SK-N-SH (cell line): ENCODE results near the gene P4HA1. TPM values are rescaled to one million over a fixed set of nuclear protein-coding genes. Genes with fewer than 3 reads are reported as not detected.

ENCODE experiments used
- CTCF ChIA-PET: fragments of 300-600, 350-600 bp; formaldehyde crosslinking; extraction: SDS; loops from one replicate; lab custom pipeline; 2021; lab: Yijun Ruan, JAX
- POLR2A ChIA-PET: fragments of 350-600 bp; sonication (Branson Sonifier 250); formaldehyde crosslinking; extraction: SDS; loops from one replicate; lab custom pipeline; 2020; ENCODE audit warnings: antibody characterized with exemption, inconsistent platforms; lab: Yijun Ruan, JAX
- DNase-seq: peaks from one replicate; pipeline ENCODE4 v3.0.0; 2012
- H2AFZ ChIP-seq: fragments of 200-600 bp; sonication (generic); 2 replicates; pipeline ENCODE4 v1.8.1; 2016; ENCODE audit warnings: antibody characterized with exemption, mild to moderate bottlenecking, low read depth
- H3F3A ChIP-seq: fragments of 200-600 bp; sonication (generic); replicated peaks from 2 replicates; pipeline ENCODE3; 2016; ENCODE audit warnings: antibody characterized with exemption, mild to moderate bottlenecking; ENCODE audit not compliant: insufficient read depth
- H3K27ac ChIP-seq, 2 experiments: fragments of 200-500 bp in 1 of 2; fragments of 200-600 bp in 1 of 2; sonication (Bioruptor generic) in 1 of 2; sonication (generic), shearing (Covaris generic) in 1 of 2; 2 replicates each; pipeline versions ENCODE4 v1.5.1 to v1.6.1; 2014 to 2016; ENCODE audit warnings: low read depth in 2 of 2, inconsistent platforms in 1 of 2, low read length in 1 of 2, mild to moderate bottlenecking in 1 of 2, mixed read lengths in 1 of 2
- H3K27me3 ChIP-seq: fragments of 200-600 bp; sonication (generic), shearing (Covaris generic); 2 replicates; pipeline ENCODE4 v1.6.1; 2016; ENCODE audit warnings: mixed run types; ENCODE audit not compliant: insufficient read depth
- H3K36me3 ChIP-seq, 2 experiments: fragments of 200-500 bp in 1 of 2; fragments of 200-600 bp in 1 of 2; sonication (Bioruptor generic) in 1 of 2; sonication (generic) in 1 of 2; replicated peaks in 1 of 2; 2 replicates each; pipeline versions ENCODE3 to v1.5.1; 2014 to 2016; ENCODE audit warnings: low read length in 1 of 2, mild to moderate bottlenecking in 1 of 2; ENCODE audit not compliant: insufficient read depth in 2 of 2, control insufficient read depth in 1 of 2
- H3K4me1 ChIP-seq, 2 experiments: fragments of 200-500 bp in 1 of 2; fragments of 200-600 bp in 1 of 2; sonication (Bioruptor generic) in 1 of 2; sonication (generic), shearing (Covaris generic) in 1 of 2; 2 replicates each; pipeline versions ENCODE4 v1.5.1 to v1.6.1; 2014 to 2016; ENCODE audit warnings: low read depth in 1 of 2, low read length in 1 of 2, mixed run types in 1 of 2; ENCODE audit not compliant: insufficient read depth in 2 of 2, control insufficient read depth in 1 of 2
- H3K4me2 ChIP-seq: fragments of 200-600 bp; sonication (generic), shearing (Covaris generic); 2 replicates; pipeline ENCODE4 v1.6.1; 2017; ENCODE audit warnings: mixed run types
- H3K4me3 ChIP-seq, 2 experiments: fragments of 200-500 bp in 1 of 2; fragments of 200-600 bp in 1 of 2; sonication (Bioruptor generic) in 1 of 2; sonication (generic), shearing (Covaris generic) in 1 of 2; 2 replicates each; pipeline versions ENCODE4 v1.5.1 to v1.8.1; 2014 to 2016; ENCODE audit warnings: low read depth in 2 of 2, inconsistent platforms in 1 of 2, low read length in 1 of 2, mild to moderate bottlenecking in 1 of 2, mixed read lengths in 1 of 2, moderate library complexity in 1 of 2
- H3K79me2 ChIP-seq: fragments of 200-600 bp; sonication (generic); 2 replicates; pipeline ENCODE4 v1.8.1; 2017; ENCODE audit warnings: mild to moderate bottlenecking; ENCODE audit not compliant: insufficient read depth
- H3K9ac ChIP-seq: fragments of 200-600 bp; sonication (generic); 2 replicates; pipeline ENCODE4 v1.6.1; 2017; ENCODE audit warnings: mixed run types
- H3K9me2 ChIP-seq: fragments of 200-600 bp; sonication (generic); 2 replicates; pipeline ENCODE4 v1.6.1; 2017; ENCODE audit warnings: mixed run types
- H3K9me3 ChIP-seq: fragments of 200-600 bp; sonication (generic); 2 replicates; pipeline ENCODE4 v1.6.1; 2017; ENCODE audit warnings: mixed run types, mild to moderate bottlenecking, moderate library complexity
- H4K20me1 ChIP-seq: fragments of 200-600 bp; sonication (generic); 2 replicates; pipeline ENCODE4 v1.6.1; 2017; ENCODE audit warnings: mild to moderate bottlenecking, mixed run types; ENCODE audit not compliant: insufficient read depth
- EP300 ChIP-seq, 2 experiments: IDR thresholded peaks; 2 replicates each; pipeline versions ENCODE4 v1.4.0 to v1.6.1; 2012; ENCODE audit warnings: borderline replicate concordance in 1 of 2, low read depth in 1 of 2, low read length in 1 of 2
- EZH2phosphoT487 ChIP-seq: fragments of 200-600 bp; sonication (generic); IDR thresholded peaks from 2 replicates; pipeline ENCODE4 v1.6.1; 2017; ENCODE audit warnings: low read depth, mixed run types, mild to moderate bottlenecking, antibody characterized with exemption, moderate library complexity, borderline replicate concordance
- FOXM1 ChIP-seq: IDR thresholded peaks from 2 replicates; pipeline ENCODE4 v1.4.0; 2012; ENCODE audit warnings: low read depth, mild to moderate bottlenecking
- GABPA ChIP-seq: IDR thresholded peaks from 2 replicates; pipeline ENCODE4 v1.4.0; 2012; ENCODE audit warnings: low read depth, mild to moderate bottlenecking
- GATA2 ChIP-seq: sonication (generic); formaldehyde crosslinking; IDR thresholded peaks from 2 replicates; pipeline ENCODE4 v1.5.0; 2020; ENCODE audit warnings: mild to moderate bottlenecking, missing genetic modification reagents
- NRF1 ChIP-seq: IDR thresholded peaks from 2 replicates; pipeline ENCODE4 v1.6.1; 2012; ENCODE audit warnings: low read depth, mild to moderate bottlenecking, low read length
- POLR2AphosphoS5 ChIP-seq: IDR thresholded peaks from 2 replicates; pipeline ENCODE4 v1.6.1; 2012; ENCODE audit warnings: low read depth, low read length
- RAD21 ChIP-seq: IDR thresholded peaks from 2 replicates; pipeline ENCODE4 v1.6.1; 2012; ENCODE audit warnings: mild to moderate bottlenecking, low read length
- SIN3A ChIP-seq: IDR thresholded peaks from 2 replicates; pipeline ENCODE4 v1.6.1; 2012; ENCODE audit warnings: low read depth, mild to moderate bottlenecking, low read length, moderate library complexity, borderline replicate concordance
- YY1 ChIP-seq: IDR thresholded peaks from 2 replicates; pipeline ENCODE4 v1.4.0; 2012; ENCODE audit warnings: low read depth, mild to moderate bottlenecking
- WGBS: methylation state at CpG from one replicate; pipeline ENCODE4 v1.1.6; 2017; ENCODE audit warnings: low lambda C conversion rate; 5-methylcytosine and 5-hydroxymethylcytosine counted together
- polyA plus RNA-seq, 3 experiments: library from polyadenylated mRNA; depleted of rRNA; stranded (reverse); fragments of >200 nt; gene quantifications; 2 replicates each; pipeline ENCODE4 v1.2.3, GENCODE V29; 2012
- TF ChIP-seq, protein P1 (sequence below): IDR thresholded peaks from 2 replicates; pipeline ENCODE4 v1.4.0; 2012; ENCODE audit warnings: low read depth, borderline replicate concordance
- TF ChIP-seq, protein P2 (sequence below): IDR thresholded peaks from 2 replicates; pipeline ENCODE4 v1.4.0; 2012; ENCODE audit warnings: low read depth, borderline replicate concordance
- TF ChIP-seq, protein P3 (sequence below): IDR thresholded peaks from 2 replicates; pipeline ENCODE4 v1.6.1; 2012; ENCODE audit warnings: mild to moderate bottlenecking, low read depth, low read length, moderate library complexity
- TF ChIP-seq, protein P4 (sequence below): IDR thresholded peaks from 2 replicates; pipeline ENCODE4; 2012
- TF ChIP-seq, protein P5 (sequence below): fragments of 200-600 bp; sonication (generic); IDR thresholded peaks from 2 replicates; pipeline ENCODE4 v1.6.1; 2017; ENCODE audit warnings: antibody characterized with exemption, mild to moderate bottlenecking, moderate library complexity
- TF ChIP-seq, protein P6 (sequence below): fragments of 150-350 bp; IDR thresholded peaks from 2 replicates; pipeline ENCODE4 v1.6.1; 2016; ENCODE audit warnings: mild to moderate bottlenecking, low read depth, low read length

P4HA1 gene
- polyA plus RNA-seq, 1 of the 3 experiments (the other 2 are of a cell fraction) = 34.8 TPM

DNA sequence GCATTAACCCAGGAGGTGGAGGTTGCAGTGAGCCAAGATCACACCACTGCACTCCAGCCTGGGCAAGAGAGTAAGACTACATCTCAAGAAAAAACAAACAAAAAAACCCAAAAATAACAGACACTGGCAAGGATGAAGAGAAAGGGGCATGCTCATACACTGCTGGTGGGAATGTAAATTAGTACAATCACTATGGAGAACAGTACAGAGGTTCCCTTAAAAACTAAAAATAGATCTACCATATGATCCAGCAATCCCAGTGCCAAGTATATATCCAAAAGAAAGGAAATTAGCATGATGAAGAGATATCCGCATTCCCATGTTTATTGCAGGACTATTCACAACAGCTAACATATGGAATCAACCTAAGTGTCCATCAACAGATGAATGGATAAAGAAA is 75.6 kb downstream of the P4HA1 start:
- TF ChIP-seq, protein P1, sequence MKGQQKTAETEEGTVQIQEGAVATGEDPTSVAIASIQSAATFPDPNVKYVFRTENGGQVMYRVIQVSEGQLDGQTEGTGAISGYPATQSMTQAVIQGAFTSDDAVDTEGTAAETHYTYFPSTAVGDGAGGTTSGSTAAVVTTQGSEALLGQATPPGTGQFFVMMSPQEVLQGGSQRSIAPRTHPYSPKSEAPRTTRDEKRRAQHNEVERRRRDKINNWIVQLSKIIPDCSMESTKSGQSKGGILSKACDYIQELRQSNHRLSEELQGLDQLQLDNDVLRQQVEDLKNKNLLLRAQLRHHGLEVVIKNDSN = no peak
- TF ChIP-seq POLR2AphosphoS5 (no peak), GABPA (no peak), YY1 (no peak), FOXM1 (no peak), EZH2phosphoT487 (no peak), SIN3A (no peak), EP300 (IDR thresholded peaks at IDR 0.05; ENCODE audit: borderline replicate concordance in 1 of 2, low read depth in 1 of 2, low read length in 1 of 2) (no peak), RAD21 (no peak), NRF1 (no peak), GATA2 (CRISPR knock-in tag) (no peak)
- TF ChIP-seq, protein P2, sequence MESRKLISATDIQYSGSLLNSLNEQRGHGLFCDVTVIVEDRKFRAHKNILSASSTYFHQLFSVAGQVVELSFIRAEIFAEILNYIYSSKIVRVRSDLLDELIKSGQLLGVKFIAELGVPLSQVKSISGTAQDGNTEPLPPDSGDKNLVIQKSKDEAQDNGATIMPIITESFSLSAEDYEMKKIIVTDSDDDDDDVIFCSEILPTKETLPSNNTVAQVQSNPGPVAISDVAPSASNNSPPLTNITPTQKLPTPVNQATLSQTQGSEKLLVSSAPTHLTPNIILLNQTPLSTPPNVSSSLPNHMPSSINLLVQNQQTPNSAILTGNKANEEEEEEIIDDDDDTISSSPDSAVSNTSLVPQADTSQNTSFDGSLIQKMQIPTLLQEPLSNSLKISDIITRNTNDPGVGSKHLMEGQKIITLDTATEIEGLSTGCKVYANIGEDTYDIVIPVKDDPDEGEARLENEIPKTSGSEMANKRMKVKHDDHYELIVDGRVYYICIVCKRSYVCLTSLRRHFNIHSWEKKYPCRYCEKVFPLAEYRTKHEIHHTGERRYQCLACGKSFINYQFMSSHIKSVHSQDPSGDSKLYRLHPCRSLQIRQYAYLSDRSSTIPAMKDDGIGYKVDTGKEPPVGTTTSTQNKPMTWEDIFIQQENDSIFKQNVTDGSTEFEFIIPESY = no peak
- TF ChIP-seq, protein P3, sequence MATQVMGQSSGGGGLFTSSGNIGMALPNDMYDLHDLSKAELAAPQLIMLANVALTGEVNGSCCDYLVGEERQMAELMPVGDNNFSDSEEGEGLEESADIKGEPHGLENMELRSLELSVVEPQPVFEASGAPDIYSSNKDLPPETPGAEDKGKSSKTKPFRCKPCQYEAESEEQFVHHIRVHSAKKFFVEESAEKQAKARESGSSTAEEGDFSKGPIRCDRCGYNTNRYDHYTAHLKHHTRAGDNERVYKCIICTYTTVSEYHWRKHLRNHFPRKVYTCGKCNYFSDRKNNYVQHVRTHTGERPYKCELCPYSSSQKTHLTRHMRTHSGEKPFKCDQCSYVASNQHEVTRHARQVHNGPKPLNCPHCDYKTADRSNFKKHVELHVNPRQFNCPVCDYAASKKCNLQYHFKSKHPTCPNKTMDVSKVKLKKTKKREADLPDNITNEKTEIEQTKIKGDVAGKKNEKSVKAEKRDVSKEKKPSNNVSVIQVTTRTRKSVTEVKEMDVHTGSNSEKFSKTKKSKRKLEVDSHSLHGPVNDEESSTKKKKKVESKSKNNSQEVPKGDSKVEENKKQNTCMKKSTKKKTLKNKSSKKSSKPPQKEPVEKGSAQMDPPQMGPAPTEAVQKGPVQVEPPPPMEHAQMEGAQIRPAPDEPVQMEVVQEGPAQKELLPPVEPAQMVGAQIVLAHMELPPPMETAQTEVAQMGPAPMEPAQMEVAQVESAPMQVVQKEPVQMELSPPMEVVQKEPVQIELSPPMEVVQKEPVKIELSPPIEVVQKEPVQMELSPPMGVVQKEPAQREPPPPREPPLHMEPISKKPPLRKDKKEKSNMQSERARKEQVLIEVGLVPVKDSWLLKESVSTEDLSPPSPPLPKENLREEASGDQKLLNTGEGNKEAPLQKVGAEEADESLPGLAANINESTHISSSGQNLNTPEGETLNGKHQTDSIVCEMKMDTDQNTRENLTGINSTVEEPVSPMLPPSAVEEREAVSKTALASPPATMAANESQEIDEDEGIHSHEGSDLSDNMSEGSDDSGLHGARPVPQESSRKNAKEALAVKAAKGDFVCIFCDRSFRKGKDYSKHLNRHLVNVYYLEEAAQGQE = no peak
- TF ChIP-seq, protein P4, sequence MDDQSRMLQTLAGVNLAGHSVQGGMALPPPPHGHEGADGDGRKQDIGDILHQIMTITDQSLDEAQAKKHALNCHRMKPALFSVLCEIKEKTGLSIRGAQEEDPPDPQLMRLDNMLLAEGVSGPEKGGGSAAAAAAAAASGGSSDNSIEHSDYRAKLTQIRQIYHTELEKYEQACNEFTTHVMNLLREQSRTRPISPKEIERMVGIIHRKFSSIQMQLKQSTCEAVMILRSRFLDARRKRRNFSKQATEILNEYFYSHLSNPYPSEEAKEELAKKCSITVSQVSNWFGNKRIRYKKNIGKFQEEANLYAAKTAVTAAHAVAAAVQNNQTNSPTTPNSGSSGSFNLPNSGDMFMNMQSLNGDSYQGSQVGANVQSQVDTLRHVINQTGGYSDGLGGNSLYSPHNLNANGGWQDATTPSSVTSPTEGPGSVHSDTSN = no peak
- TF ChIP-seq, protein P5, sequence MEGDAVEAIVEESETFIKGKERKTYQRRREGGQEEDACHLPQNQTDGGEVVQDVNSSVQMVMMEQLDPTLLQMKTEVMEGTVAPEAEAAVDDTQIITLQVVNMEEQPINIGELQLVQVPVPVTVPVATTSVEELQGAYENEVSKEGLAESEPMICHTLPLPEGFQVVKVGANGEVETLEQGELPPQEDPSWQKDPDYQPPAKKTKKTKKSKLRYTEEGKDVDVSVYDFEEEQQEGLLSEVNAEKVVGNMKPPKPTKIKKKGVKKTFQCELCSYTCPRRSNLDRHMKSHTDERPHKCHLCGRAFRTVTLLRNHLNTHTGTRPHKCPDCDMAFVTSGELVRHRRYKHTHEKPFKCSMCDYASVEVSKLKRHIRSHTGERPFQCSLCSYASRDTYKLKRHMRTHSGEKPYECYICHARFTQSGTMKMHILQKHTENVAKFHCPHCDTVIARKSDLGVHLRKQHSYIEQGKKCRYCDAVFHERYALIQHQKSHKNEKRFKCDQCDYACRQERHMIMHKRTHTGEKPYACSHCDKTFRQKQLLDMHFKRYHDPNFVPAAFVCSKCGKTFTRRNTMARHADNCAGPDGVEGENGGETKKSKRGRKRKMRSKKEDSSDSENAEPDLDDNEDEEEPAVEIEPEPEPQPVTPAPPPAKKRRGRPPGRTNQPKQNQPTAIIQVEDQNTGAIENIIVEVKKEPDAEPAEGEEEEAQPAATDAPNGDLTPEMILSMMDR = no peak
- TF ChIP-seq, protein P6, sequence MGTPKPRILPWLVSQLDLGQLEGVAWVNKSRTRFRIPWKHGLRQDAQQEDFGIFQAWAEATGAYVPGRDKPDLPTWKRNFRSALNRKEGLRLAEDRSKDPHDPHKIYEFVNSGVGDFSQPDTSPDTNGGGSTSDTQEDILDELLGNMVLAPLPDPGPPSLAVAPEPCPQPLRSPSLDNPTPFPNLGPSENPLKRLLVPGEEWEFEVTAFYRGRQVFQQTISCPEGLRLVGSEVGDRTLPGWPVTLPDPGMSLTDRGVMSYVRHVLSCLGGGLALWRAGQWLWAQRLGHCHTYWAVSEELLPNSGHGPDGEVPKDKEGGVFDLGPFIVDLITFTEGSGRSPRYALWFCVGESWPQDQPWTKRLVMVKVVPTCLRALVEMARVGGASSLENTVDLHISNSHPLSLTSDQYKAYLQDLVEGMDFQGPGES = no peak
- POLR2A ChIA-PET = no interaction called here
- Histone ChIP-seq H3K4me1 (peaks cover 0 to 10% of the 10 kb centered on the region in 2 experiments; a peak in 2 of 4 replicates), H3K27me3 (no peaks in the 10 kb centered on the region), H3K9me3 (no peaks in the 10 kb centered on the region), H3K9me2 (no peaks in the 10 kb centered on the region), H2AFZ (no peak overlapping the region), H3K9ac (no peak overlapping the region), H3K36me3 (peaks cover 8 to 42% of the 10 kb centered on the region in 2 experiments), H3K79me2 (peaks cover 23% of the 10 kb centered on the region; the same call in 1 of the 2 replicates), H3K27ac (no peak overlapping the region), H3F3A (no peaks in the 10 kb centered on the region), H4K20me1 (no peaks in the 10 kb centered on the region), H3K4me2 (no peak overlapping the region), H3K4me3 (no peak overlapping the region)
- DNase-seq = no peak
- CTCF ChIA-PET = no interaction called here
- WGBS = 92% methylated on average over 1 of the region's 1 CpG
